ENCODE results near the gene TXNDC15. TPM values are rescaled to one million over a fixed set of nuclear protein-coding genes. Genes with fewer than 3 reads are reported as not detected.
A peak's percentile ranks its signal among the peaks of the same experiment; 100 is the strongest.

TXNDC15 gene
- total and polyA plus RNA-seq, 2 of the 13 experiments (the other 11 are each of a cell fraction or from before 2014, with no cell fraction given): 22.2 to 49.9 TPM

GRCh38 chr5:134904610-134905245 lies 30.6 kb downstream of the TXNDC15 start, which contains the start of gene PCBD2 (continued):
- TF ChIP-seq TARDBP (CRISPR knock-in tag; IDR thresholded peaks at IDR 0.05) (peak; percentile 82), ZBTB3 (CRISPR knock-in tag; IDR thresholded peaks at IDR 0.05; ENCODE audit: borderline replicate concordance, low read depth) (no peak), RNF2 (conservative IDR thresholded peaks at IDR 0.05; ENCODE audit: low read depth) (peak; percentile 56; the same call in 1 of the 2 replicates), PITX1 (CRISPR knock-in tag; IDR thresholded peaks at IDR 0.05) (peak; percentile 58; the same call in 1 of the 2 replicates), TFAP4 (IDR thresholded peaks at IDR 0.05; ENCODE audit: borderline replicate concordance, low read depth) (no peak), HNRNPK (IDR thresholded peaks at IDR 0.05; ENCODE audit: low read depth, low read length, poor library complexity, severe bottlenecking) (peak; percentile 43), KDM5B (CRISPR knock-in tag; IDR thresholded peaks at IDR 0.05; ENCODE audit: borderline replicate concordance) (no peak; the same call in 1 of the 2 replicates), ZNF652 (CRISPR knock-in tag; IDR thresholded peaks at IDR 0.05; ENCODE audit: borderline replicate concordance, low read depth) (no peak), SETDB1 (CRISPR knock-in tag; IDR thresholded peaks at IDR 0.05; ENCODE audit: borderline replicate concordance) (no peak), ZNF430 (CRISPR knock-in tag; IDR thresholded peaks at IDR 0.05) (0 out of 2 replicates have a peak, but pooled peaks have one; percentile 51), ZNF777 (CRISPR knock-in tag; IDR thresholded peaks at IDR 0.05) (peak; percentile 62; the same call in 1 of the 2 replicates), GABPB1 (CRISPR knock-in tag; IDR thresholded peaks at IDR 0.05) (peak; percentile 75), NR2C2 (CRISPR knock-in tag; IDR thresholded peaks at IDR 0.05; ENCODE audit: borderline replicate concordance) (peak; percentile 47; the same call in 1 of the 2 replicates), ZNF441 (CRISPR knock-in tag; IDR thresholded peaks at IDR 0.05; ENCODE audit: borderline replicate concordance) (0 out of 2 replicates have a peak, but pooled peaks have one; percentile 16), HNRNPUL1 (IDR thresholded peaks at IDR 0.05; ENCODE audit: low read depth, low read length) (no peak), ZNF564 (CRISPR knock-in tag; IDR thresholded peaks at IDR 0.05) (peak; percentile 72), SOX5 (CRISPR knock-in tag; IDR thresholded peaks at IDR 0.05; ENCODE audit: borderline replicate concordance) (no peak; the same call in 1 of the 2 replicates), FOXJ3 (CRISPR knock-in tag; IDR thresholded peaks at IDR 0.05; ENCODE audit: borderline replicate concordance) (no peak), REPIN1 (CRISPR knock-in tag; IDR thresholded peaks at IDR 0.05; ENCODE audit: borderline replicate concordance, low read depth) (peak; percentile 39; the same call in 1 of the 2 replicates), ATF6 (CRISPR knock-in tag; conservative IDR thresholded peaks at IDR 0.05) (no peak), ZNF121 (CRISPR knock-in tag; IDR thresholded peaks at IDR 0.05) (peak; percentile 83; the same call in 1 of the 2 replicates), CHCHD3 (CRISPR knock-in tag; IDR thresholded peaks at IDR 0.05) (no peak), U2AF2 (IDR thresholded peaks at IDR 0.05; ENCODE audit: low read depth, low read length) (no peak)
- TF ChIP-seq, protein P1, sequence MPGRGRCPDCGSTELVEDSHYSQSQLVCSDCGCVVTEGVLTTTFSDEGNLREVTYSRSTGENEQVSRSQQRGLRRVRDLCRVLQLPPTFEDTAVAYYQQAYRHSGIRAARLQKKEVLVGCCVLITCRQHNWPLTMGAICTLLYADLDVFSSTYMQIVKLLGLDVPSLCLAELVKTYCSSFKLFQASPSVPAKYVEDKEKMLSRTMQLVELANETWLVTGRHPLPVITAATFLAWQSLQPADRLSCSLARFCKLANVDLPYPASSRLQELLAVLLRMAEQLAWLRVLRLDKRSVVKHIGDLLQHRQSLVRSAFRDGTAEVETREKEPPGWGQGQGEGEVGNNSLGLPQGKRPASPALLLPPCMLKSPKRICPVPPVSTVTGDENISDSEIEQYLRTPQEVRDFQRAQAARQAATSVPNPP (CRISPR knock-in tag; IDR thresholded peaks at IDR 0.05): peak; percentile 84; the same call in 1 of the 2 replicates
- TF ChIP-seq, protein P2, sequence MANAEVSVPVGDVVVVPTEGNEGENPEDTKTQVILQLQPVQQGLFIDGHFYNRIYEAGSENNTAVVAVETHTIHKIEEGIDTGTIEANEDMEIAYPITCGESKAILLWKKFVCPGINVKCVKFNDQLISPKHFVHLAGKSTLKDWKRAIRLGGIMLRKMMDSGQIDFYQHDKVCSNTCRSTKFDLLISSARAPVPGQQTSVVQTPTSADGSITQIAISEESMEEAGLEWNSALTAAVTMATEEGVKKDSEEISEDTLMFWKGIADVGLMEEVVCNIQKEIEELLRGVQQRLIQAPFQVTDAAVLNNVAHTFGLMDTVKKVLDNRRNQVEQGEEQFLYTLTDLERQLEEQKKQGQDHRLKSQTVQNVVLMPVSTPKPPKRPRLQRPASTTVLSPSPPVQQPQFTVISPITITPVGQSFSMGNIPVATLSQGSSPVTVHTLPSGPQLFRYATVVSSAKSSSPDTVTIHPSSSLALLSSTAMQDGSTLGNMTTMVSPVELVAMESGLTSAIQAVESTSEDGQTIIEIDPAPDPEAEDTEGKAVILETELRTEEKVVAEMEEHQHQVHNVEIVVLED (CRISPR knock-in tag; IDR thresholded peaks at IDR 0.05; ENCODE audit: borderline replicate concordance): peak; percentile 65

Measured in HepG2 (cell line).